Measurements from ENCODE around the gene TSTD1. TPM values are rescaled to one million over a fixed set of nuclear protein-coding genes. Genes with fewer than 3 reads are reported as not detected.
"Not testable (repeated sequence)": the region's sequence is repeated elsewhere in the genome, so short reads cannot be mapped to it uniquely, and the experiment has no call there.

Gene TSTD1
- total and polyA plus RNA-seq, 4 donors = 10.5 to 33.5 (median 18.8) TPM

GRCh38 chr1:161069731-161070270, 31.0 kb upstream of the TSTD1 start, which contains the start of gene ARHGAP30:
ARHGAP30 (minus strand) TSS chr1:161069891; CDS start chr1:161069624, 267 bp downstream.
- DNase-seq (ENCODE audit: low read depth in 4 of 6, low spot score in 6 of 6) = peak in 1 of 6 donors; percentile 12
- Histone ChIP-seq H3K4me3 (ENCODE audit: low read depth, low read length) (peak within 1 kb of the TSS; percentile 0), H3K27ac (ENCODE audit: low read depth, low read length) (no peak within 1 kb of the TSS), H3K4me1 (ENCODE audit: control insufficient read depth, insufficient read depth, low read length) (no peaks in the 10 kb centered on the region), H3K36me3 (ENCODE audit: control insufficient read depth, insufficient read depth, low read length) (no peaks in the 10 kb centered on the region), H3K27me3 (ENCODE audit: control insufficient read depth, insufficient read depth, low read length) (no peaks in the 10 kb centered on the region), H3K9me3 (ENCODE audit: control insufficient read depth, insufficient read depth, low read length) (no peaks in the 10 kb centered on the region)
- WGBS (ENCODE audit: insufficient coverage) = 64% methylated on average over 5 of the region's 9 CpGs

- H3K4me3 ChIP-seq (ENCODE audit: low read depth, low read length) = peak overlapping the region; percentile 0
Measured at GRCh38 chr1:161069241-161069640, 30.5 kb upstream of the TSTD1 start.

GRCh38 chr1:161068306-161069234, 29.8 kb upstream of the TSTD1 start:
- WGBS (ENCODE audit: insufficient coverage) = 86% methylated on average over 6 of the region's 10 CpGs
- DNase-seq (ENCODE audit: low read depth in 4 of 6, low spot score in 6 of 6) = no peak
- no peaks in the 10 kb centered on the region for H3K4me1 ChIP-seq (ENCODE audit: control insufficient read depth, insufficient read depth, low read length)
- H3K36me3 ChIP-seq (ENCODE audit: control insufficient read depth, insufficient read depth, low read length) = no peaks in the 10 kb centered on the region
- no peaks in the 10 kb centered on the region for H3K9me3 ChIP-seq (ENCODE audit: control insufficient read depth, insufficient read depth, low read length)
- peak overlapping the region; percentile 0 for H3K4me3 ChIP-seq (ENCODE audit: low read depth, low read length)
- H3K27ac ChIP-seq (ENCODE audit: low read depth, low read length) = no peak overlapping the region
- H3K27me3 ChIP-seq (ENCODE audit: control insufficient read depth, insufficient read depth, low read length) = no peaks in the 10 kb centered on the region

More at GRCh38 chr1:161069241-161069640, 30.5 kb upstream of the TSTD1 start:
- DNase-seq (ENCODE audit: low read depth in 4 of 6, low spot score in 6 of 6) = no peak
- H3K36me3 ChIP-seq (ENCODE audit: control insufficient read depth, insufficient read depth, low read length) = no peaks in the 10 kb centered on the region
- 76% methylated on average over 8 of the region's 9 CpGs for WGBS (ENCODE audit: insufficient coverage)
- no peak overlapping the region for H3K27ac ChIP-seq (ENCODE audit: low read depth, low read length)
- no peaks in the 10 kb centered on the region for H3K4me1 ChIP-seq (ENCODE audit: control insufficient read depth, insufficient read depth, low read length)
- no peaks in the 10 kb centered on the region for H3K9me3 ChIP-seq (ENCODE audit: control insufficient read depth, insufficient read depth, low read length)
- no peaks in the 10 kb centered on the region for H3K27me3 ChIP-seq (ENCODE audit: control insufficient read depth, insufficient read depth, low read length)

- DNase-seq (ENCODE audit: low read depth in 4 of 6, low spot score in 6 of 6) = no peak
- no peaks in the 10 kb centered on the region for H3K36me3 ChIP-seq (ENCODE audit: control insufficient read depth, insufficient read depth, low read length)
- no peaks in the 10 kb centered on the region for H3K9me3 ChIP-seq (ENCODE audit: control insufficient read depth, insufficient read depth, low read length)
- H3K27me3 ChIP-seq (ENCODE audit: control insufficient read depth, insufficient read depth, low read length) = no peaks in the 10 kb centered on the region
- H3K4me3 ChIP-seq (ENCODE audit: low read depth, low read length) = no peak overlapping the region
- H3K27ac ChIP-seq (ENCODE audit: low read depth, low read length) = no peak overlapping the region
- 78% methylated on average over 3 of the region's 3 CpGs for WGBS (ENCODE audit: insufficient coverage)
- no peaks in the 10 kb centered on the region for H3K4me1 ChIP-seq (ENCODE audit: control insufficient read depth, insufficient read depth, low read length)
Measured at GRCh38 chr1:161066694-161067093, 27.9 kb upstream of the TSTD1 start.

GRCh38 chr1:161065681-161066080, 26.9 kb upstream of the TSTD1 start:
- not testable (repeated sequence) for H3K27me3 ChIP-seq (ENCODE audit: control insufficient read depth, insufficient read depth, low read length); H3K27ac ChIP-seq (ENCODE audit: low read depth, low read length); H3K4me1 ChIP-seq (ENCODE audit: control insufficient read depth, insufficient read depth, low read length); H3K36me3 ChIP-seq (ENCODE audit: control insufficient read depth, insufficient read depth, low read length); DNase-seq (ENCODE audit: low read depth in 4 of 6, low spot score in 6 of 6); H3K9me3 ChIP-seq (ENCODE audit: control insufficient read depth, insufficient read depth, low read length); H3K4me3 ChIP-seq (ENCODE audit: low read depth, low read length)
- 92% methylated on average over 3 of the region's 7 CpGs for WGBS (ENCODE audit: insufficient coverage)

- H3K27me3 ChIP-seq (ENCODE audit: control insufficient read depth, insufficient read depth, low read length); H3K36me3 ChIP-seq (ENCODE audit: control insufficient read depth, insufficient read depth, low read length); H3K27ac ChIP-seq (ENCODE audit: low read depth, low read length); H3K9me3 ChIP-seq (ENCODE audit: control insufficient read depth, insufficient read depth, low read length); H3K4me1 ChIP-seq (ENCODE audit: control insufficient read depth, insufficient read depth, low read length); H3K4me3 ChIP-seq (ENCODE audit: low read depth, low read length); DNase-seq (ENCODE audit: low read depth in 4 of 6, low spot score in 6 of 6): not testable (repeated sequence)
- 36% methylated on average over 1 of the region's 6 CpGs for WGBS (ENCODE audit: insufficient coverage)
Measured at GRCh38 chr1:161063936-161064335, 25.2 kb upstream of the TSTD1 start.

GRCh38 chr1:161061419-161061818, 22.7 kb upstream of the TSTD1 start:
- no peaks in the 10 kb centered on the region for H3K27me3 ChIP-seq (ENCODE audit: control insufficient read depth, insufficient read depth, low read length)
- H3K9me3 ChIP-seq (ENCODE audit: control insufficient read depth, insufficient read depth, low read length) = no peaks in the 10 kb centered on the region
- DNase-seq (ENCODE audit: low read depth in 4 of 6, low spot score in 6 of 6) = no peak
- H3K36me3 ChIP-seq (ENCODE audit: control insufficient read depth, insufficient read depth, low read length) = no peaks in the 10 kb centered on the region
- no peak overlapping the region for H3K4me3 ChIP-seq (ENCODE audit: low read depth, low read length)
- no CpG with 5 or more reads among the region's 4 CpGs for WGBS (ENCODE audit: insufficient coverage)
- H3K27ac ChIP-seq (ENCODE audit: low read depth, low read length) = no peak overlapping the region
- no peaks in the 10 kb centered on the region for H3K4me1 ChIP-seq (ENCODE audit: control insufficient read depth, insufficient read depth, low read length)

- Histone ChIP-seq H3K4me3 (ENCODE audit: low read depth, low read length) (no peak overlapping the region), H3K27me3 (ENCODE audit: control insufficient read depth, insufficient read depth, low read length) (peaks cover 4% of the 10 kb centered on the region), H3K36me3 (ENCODE audit: control insufficient read depth, insufficient read depth, low read length) (no peaks in the 10 kb centered on the region), H3K9me3 (ENCODE audit: control insufficient read depth, insufficient read depth, low read length) (no peaks in the 10 kb centered on the region), H3K4me1 (ENCODE audit: control insufficient read depth, insufficient read depth, low read length) (no peaks in the 10 kb centered on the region), H3K27ac (ENCODE audit: low read depth, low read length) (no peak overlapping the region)
- no peak for DNase-seq (ENCODE audit: low read depth in 4 of 6, low spot score in 6 of 6)
- WGBS (ENCODE audit: insufficient coverage) = no CpG with 5 or more reads among the region's 6 CpGs
Measured at GRCh38 chr1:161059293-161059692, 20.5 kb upstream of the TSTD1 start.

GRCh38 chr1:161054805-161055204, 16.0 kb upstream of the TSTD1 start:
- peaks cover 6% of the 10 kb centered on the region for H3K27me3 ChIP-seq (ENCODE audit: control insufficient read depth, insufficient read depth, low read length)
- H3K4me1 ChIP-seq (ENCODE audit: control insufficient read depth, insufficient read depth, low read length) = no peaks in the 10 kb centered on the region
- no peaks in the 10 kb centered on the region for H3K36me3 ChIP-seq (ENCODE audit: control insufficient read depth, insufficient read depth, low read length)
- H3K4me3 ChIP-seq (ENCODE audit: low read depth, low read length) = no peak overlapping the region
- no peaks in the 10 kb centered on the region for H3K9me3 ChIP-seq (ENCODE audit: control insufficient read depth, insufficient read depth, low read length)
- H3K27ac ChIP-seq (ENCODE audit: low read depth, low read length) = no peak overlapping the region
- 93% methylated on average over 5 of the region's 7 CpGs for WGBS (ENCODE audit: insufficient coverage)
- no peak for DNase-seq (ENCODE audit: low read depth in 4 of 6, low spot score in 6 of 6)

GRCh38 chr1:161054232-161054631, 15.5 kb upstream of the TSTD1 start:
- DNase-seq (ENCODE audit: low read depth in 4 of 6, low spot score in 6 of 6) = no peak
- Histone ChIP-seq H3K9me3 (ENCODE audit: control insufficient read depth, insufficient read depth, low read length) (no peaks in the 10 kb centered on the region), H3K4me1 (ENCODE audit: control insufficient read depth, insufficient read depth, low read length) (no peaks in the 10 kb centered on the region), H3K27ac (ENCODE audit: low read depth, low read length) (no peak overlapping the region), H3K4me3 (ENCODE audit: low read depth, low read length) (no peak overlapping the region), H3K36me3 (ENCODE audit: control insufficient read depth, insufficient read depth, low read length) (no peaks in the 10 kb centered on the region), H3K27me3 (ENCODE audit: control insufficient read depth, insufficient read depth, low read length) (peaks cover 6% of the 10 kb centered on the region)
- WGBS (ENCODE audit: insufficient coverage) = 100% methylated on average over 3 of the region's 4 CpGs

Data from spinal cord (tissue), 10 donors.